ENCODE measurements around the gene OSBP2.

Gene OSBP2

GRCh38 chr22:30902496-30903357, 208.1 kb downstream of the OSBP2 start:
- H3K27ac ChIP-seq: no peak overlapping the region
- no peak for TF ChIP-seq ZFX (IDR thresholded peaks at IDR 0.05; ENCODE audit: borderline replicate concordance)
- TF ChIP-seq, protein P1, sequence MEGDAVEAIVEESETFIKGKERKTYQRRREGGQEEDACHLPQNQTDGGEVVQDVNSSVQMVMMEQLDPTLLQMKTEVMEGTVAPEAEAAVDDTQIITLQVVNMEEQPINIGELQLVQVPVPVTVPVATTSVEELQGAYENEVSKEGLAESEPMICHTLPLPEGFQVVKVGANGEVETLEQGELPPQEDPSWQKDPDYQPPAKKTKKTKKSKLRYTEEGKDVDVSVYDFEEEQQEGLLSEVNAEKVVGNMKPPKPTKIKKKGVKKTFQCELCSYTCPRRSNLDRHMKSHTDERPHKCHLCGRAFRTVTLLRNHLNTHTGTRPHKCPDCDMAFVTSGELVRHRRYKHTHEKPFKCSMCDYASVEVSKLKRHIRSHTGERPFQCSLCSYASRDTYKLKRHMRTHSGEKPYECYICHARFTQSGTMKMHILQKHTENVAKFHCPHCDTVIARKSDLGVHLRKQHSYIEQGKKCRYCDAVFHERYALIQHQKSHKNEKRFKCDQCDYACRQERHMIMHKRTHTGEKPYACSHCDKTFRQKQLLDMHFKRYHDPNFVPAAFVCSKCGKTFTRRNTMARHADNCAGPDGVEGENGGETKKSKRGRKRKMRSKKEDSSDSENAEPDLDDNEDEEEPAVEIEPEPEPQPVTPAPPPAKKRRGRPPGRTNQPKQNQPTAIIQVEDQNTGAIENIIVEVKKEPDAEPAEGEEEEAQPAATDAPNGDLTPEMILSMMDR (IDR thresholded peaks at IDR 0.05): no peak

GRCh38 chr22:30903876-30904460, 209.3 kb downstream of the OSBP2 start:
- TF ChIP-seq, protein P1 (IDR thresholded peaks at IDR 0.05): no peak
- TF ChIP-seq ZFX (IDR thresholded peaks at IDR 0.05; ENCODE audit: borderline replicate concordance): no peak
- H3K27ac ChIP-seq: no peak overlapping the region

- TF ChIP-seq ZFX (IDR thresholded peaks at IDR 0.05; ENCODE audit: borderline replicate concordance): no peak
- TF ChIP-seq, protein P1 (IDR thresholded peaks at IDR 0.05): no peak
- H3K27ac ChIP-seq: no peak overlapping the region
These were observed 211.1 kb downstream of the OSBP2 start for GRCh38 chr22:30905696-30906341.

- no peak overlapping the region for H3K27ac ChIP-seq
- TF ChIP-seq, protein P1 (IDR thresholded peaks at IDR 0.05): no peak
- TF ChIP-seq ZFX (IDR thresholded peaks at IDR 0.05; ENCODE audit: borderline replicate concordance): no peak
These were observed 211.7 kb downstream of the OSBP2 start for GRCh38 chr22:30906411-30906810.

- no peak for TF ChIP-seq ZFX (IDR thresholded peaks at IDR 0.05; ENCODE audit: borderline replicate concordance)
- TF ChIP-seq, protein P1 (IDR thresholded peaks at IDR 0.05): no peak
- H3K27ac ChIP-seq: no peak overlapping the region
These were observed 212.3 kb downstream of the OSBP2 start for GRCh38 chr22:30906946-30907345.

DNA sequence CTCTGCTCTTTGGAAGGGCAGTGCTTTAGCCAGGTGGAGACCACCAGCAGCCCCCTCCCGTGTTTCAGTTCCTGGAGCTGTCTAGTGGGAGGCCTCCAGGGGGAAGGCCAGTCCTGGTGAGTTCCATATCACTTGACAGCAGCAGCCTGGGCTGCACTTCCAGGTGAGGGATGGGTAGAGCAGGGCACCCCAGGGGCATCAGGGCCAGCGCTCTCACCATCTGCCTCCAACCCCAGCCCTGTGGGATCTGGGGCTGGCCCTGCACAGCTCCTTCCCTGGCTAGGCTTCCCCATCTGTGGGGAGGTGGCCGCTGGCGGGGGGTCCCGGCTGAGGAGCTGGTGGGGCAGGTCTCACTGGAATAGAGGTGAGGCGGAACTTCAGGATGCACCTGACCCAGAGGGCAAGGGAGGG, 213.4 kb downstream of the OSBP2 start:
- TF ChIP-seq ZFX (IDR thresholded peaks at IDR 0.05; ENCODE audit: borderline replicate concordance): no peak
- TF ChIP-seq, protein P1 (IDR thresholded peaks at IDR 0.05): no peak
- H3K27ac ChIP-seq: no peak overlapping the region

Data from 22Rv1 (cell line).